Brain microvascular endothelial cell (primary cell): ENCODE results near the gene CTDSPL.

Experiments
- DNase-seq: peaks from one replicate; pipeline ENCODE4 v3.0.0-alpha.2; 2020
- H3K27ac ChIP-seq: fragments of 250-450 bp; sonication (Bioruptor Pico); 2 replicates; pipeline ENCODE4 v1.5.1; 2020; ENCODE audit warnings: mild to moderate bottlenecking, moderate library complexity
- H3K27me3 ChIP-seq: fragments of 250-450 bp; sonication (Bioruptor Pico); replicated peaks from 2 replicates; pipeline ENCODE4 v1.5.1; 2020; ENCODE audit warnings: mild to moderate bottlenecking
- H3K36me3 ChIP-seq: fragments of 250-450 bp; sonication (Bioruptor Pico); replicated peaks from 2 replicates; pipeline ENCODE4 v1.5.1; 2020; ENCODE audit warnings: mild to moderate bottlenecking
- H3K4me3 ChIP-seq: 2 replicates; pipeline ENCODE4 v1.5.1; 2011; ENCODE audit warnings: low read depth, mild to moderate bottlenecking, control low read depth, low read length, moderate library complexity
- in situ Hi-C: cut with HindIII; loops from 2 replicates; pipeline ENCODE4 v1.10.0; 2017; ENCODE audit warnings: low sequenced_read_pairs, low pct_ligation_motif_present
- TF ChIP-seq, protein P1 (sequence below): IDR thresholded peaks from 2 replicates; pipeline ENCODE4 v1.5.1; 2011; ENCODE audit warnings: low read depth, mild to moderate bottlenecking, moderate library complexity, low read length, control low read depth, inconsistent platforms; ENCODE audit errors: missing control alignments

The CTDSPL gene

DNA sequence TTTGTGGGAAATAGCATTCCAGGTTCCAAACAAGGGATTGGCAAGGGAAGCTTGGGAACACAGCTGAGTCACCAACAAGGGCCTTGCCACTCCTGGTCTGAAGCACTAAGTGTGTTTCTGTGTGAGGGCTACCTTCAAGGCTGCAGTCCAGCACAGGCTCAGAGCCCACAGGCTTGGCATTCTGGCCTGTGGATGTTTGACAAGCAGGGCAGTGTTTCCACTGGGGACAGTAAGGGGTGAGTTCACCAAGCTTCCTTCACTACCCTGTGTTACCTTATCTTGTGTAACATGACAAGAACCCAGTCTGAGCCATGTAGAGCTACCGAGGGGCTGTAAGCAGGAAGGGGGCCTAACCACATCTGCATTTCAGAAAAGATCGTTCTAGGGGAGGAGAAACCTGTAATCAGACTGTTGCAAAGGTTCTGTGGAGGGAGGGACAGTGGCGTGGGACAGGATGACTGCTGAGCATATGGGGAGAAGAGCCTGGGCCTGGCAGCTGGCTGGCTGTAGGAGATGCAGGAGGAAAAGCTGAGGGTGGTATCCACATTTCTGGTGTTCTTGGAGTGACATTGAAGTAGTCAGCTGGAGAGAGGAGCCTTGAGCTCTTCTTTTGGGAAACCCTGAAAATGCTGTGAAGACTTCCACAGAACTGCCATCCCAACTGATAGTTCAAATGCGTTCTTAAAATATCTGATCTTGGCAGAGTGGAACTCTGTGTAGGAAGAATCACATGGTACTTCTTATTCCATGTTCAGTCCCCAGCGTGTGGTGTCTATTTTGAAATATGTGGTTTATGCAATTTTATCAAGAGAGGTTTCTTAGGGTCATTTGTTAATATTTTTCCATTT is 61.3 kb downstream of the CTDSPL start:
- Histone ChIP-seq H3K27me3 (no peaks in the 10 kb centered on the region), H3K4me3 (no peak overlapping the region), H3K36me3 (no peaks in the 10 kb centered on the region), H3K27ac (no peak overlapping the region)
- in situ Hi-C loops, result no loop called here
- no peak for DNase-seq
- TF ChIP-seq, protein P1, sequence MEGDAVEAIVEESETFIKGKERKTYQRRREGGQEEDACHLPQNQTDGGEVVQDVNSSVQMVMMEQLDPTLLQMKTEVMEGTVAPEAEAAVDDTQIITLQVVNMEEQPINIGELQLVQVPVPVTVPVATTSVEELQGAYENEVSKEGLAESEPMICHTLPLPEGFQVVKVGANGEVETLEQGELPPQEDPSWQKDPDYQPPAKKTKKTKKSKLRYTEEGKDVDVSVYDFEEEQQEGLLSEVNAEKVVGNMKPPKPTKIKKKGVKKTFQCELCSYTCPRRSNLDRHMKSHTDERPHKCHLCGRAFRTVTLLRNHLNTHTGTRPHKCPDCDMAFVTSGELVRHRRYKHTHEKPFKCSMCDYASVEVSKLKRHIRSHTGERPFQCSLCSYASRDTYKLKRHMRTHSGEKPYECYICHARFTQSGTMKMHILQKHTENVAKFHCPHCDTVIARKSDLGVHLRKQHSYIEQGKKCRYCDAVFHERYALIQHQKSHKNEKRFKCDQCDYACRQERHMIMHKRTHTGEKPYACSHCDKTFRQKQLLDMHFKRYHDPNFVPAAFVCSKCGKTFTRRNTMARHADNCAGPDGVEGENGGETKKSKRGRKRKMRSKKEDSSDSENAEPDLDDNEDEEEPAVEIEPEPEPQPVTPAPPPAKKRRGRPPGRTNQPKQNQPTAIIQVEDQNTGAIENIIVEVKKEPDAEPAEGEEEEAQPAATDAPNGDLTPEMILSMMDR, result no peak

GRCh38 chr3:37923569-37924040 is 61.9 kb downstream of the CTDSPL start:
- Histone ChIP-seq H3K27me3 (no peaks in the 10 kb centered on the region), H3K27ac (no peak overlapping the region), H3K4me3 (no peak overlapping the region), H3K36me3 (no peaks in the 10 kb centered on the region)
- in situ Hi-C loops, result no loop called here
- DNase-seq, result no peak
- TF ChIP-seq, protein P1, result no peak

- TF ChIP-seq, protein P1, result no peak
- Histone ChIP-seq H3K27me3 (no peaks in the 10 kb centered on the region), H3K36me3 (no peaks in the 10 kb centered on the region), H3K27ac (no peak overlapping the region), H3K4me3 (no peak overlapping the region)
- in situ Hi-C loops, result no loop called here
- no peak for DNase-seq
Measured at GRCh38 chr3:37924453-37924852, 62.8 kb downstream of the CTDSPL start.

- H3K27ac ChIP-seq, result no peak overlapping the region
- TF ChIP-seq, protein P1, result no peak
- no peaks in the 10 kb centered on the region for H3K36me3 ChIP-seq
- H3K27me3 ChIP-seq, result no peaks in the 10 kb centered on the region
- no peak overlapping the region for H3K4me3 ChIP-seq
- no peak for DNase-seq
- in situ Hi-C loops, result no loop called here
Measured at GRCh38 chr3:37925157-37925556, 63.5 kb downstream of the CTDSPL start.

DNA sequence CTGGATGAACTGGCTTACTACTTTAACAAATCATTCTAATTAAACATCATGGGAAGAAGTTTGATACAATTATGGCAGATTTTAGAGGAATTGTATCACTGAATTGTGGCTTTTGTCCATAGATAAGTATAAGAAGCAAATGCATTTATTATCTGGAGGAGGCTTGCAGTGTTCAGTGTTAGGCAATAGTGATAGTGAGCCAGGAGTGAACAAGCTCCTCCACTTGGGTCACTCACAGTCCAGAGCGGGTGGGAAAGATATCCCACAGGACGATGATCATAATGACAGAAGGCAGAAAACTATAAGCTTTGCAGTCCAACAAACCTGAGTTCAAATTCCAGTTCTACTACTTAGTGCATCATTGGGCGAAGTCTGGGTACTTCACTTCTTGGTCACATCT is 64.9 kb downstream of the CTDSPL start:
- no peak overlapping the region for H3K4me3 ChIP-seq
- TF ChIP-seq, protein P1, result no peak

DNA sequence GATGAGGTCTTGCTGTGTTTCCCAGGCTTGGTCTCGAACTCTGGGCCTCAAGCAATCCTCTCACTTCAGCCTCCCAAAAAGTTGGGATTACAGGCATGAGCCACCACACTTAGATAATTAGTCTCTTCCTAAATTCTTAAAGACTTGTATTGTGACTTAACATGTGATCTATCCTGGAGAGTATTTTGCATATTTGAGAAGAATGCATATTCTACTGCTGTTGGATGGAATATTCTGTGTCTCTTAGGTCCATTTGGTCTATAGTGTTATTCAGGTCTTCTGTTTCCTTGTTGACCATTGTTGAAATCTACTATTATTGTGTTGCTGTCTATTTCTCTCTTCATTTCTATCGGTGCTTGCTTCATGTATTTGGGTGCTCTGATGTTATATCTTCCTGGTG is 68.8 kb downstream of the CTDSPL start:
- Histone ChIP-seq H3K27me3 (no peaks in the 10 kb centered on the region), H3K27ac (no peak overlapping the region), H3K36me3 (no peaks in the 10 kb centered on the region), H3K4me3 (no peak overlapping the region)
- DNase-seq, result no peak
- TF ChIP-seq, protein P1, result no peak
- in situ Hi-C loops, result no loop called here

More for the DNA sequence above, 64.9 kb downstream of the CTDSPL start:
- in situ Hi-C loops, result no loop called here
- DNase-seq, result no peak
- no peaks in the 10 kb centered on the region for H3K27me3 ChIP-seq
- H3K36me3 ChIP-seq, result no peaks in the 10 kb centered on the region
- no peak overlapping the region for H3K27ac ChIP-seq
